Measurements from ENCODE around the gene TMEM218.

DNA sequence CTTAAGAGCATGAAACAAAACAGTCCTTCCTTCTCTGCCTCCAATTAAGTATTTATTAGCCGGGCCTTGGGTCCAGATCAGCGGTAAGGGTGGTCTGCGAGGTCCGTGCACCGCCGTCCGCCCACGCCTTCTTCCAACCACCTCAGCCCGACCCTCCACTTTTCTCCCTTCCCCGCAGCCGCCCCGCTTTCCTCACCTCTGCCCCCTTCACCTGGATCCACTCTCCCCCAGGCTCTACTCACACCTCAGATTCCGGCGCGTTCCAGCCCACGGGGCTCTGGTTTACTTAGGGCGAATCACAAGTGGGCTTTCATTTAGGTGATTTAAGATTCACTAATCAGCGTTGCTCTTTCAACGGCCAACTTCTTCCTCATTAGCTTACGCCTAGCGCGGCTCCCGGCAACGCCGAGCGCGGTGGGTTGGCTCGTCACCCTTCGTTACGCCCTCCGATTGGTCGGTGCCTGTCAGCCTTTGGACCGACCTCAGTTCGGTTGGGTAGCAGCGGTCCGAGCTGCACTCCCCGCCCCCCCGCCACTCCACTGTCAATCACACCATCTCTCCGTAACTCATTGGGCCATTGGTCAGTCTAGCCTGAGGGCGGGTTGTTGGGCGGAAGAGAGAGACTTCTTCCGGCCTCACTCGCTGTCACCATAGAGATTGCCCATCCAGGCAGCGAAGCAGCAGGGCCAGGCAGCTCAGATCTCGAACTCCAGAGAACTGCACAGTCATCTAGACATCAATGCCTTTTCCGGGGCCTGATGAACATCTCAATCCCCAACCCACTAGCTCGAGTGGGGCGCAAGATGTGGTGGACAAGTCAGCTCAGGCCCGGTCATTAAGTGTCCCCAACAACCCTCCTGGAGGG is at the start of gene TMEM218:
- TF ChIP-seq, protein P1, sequence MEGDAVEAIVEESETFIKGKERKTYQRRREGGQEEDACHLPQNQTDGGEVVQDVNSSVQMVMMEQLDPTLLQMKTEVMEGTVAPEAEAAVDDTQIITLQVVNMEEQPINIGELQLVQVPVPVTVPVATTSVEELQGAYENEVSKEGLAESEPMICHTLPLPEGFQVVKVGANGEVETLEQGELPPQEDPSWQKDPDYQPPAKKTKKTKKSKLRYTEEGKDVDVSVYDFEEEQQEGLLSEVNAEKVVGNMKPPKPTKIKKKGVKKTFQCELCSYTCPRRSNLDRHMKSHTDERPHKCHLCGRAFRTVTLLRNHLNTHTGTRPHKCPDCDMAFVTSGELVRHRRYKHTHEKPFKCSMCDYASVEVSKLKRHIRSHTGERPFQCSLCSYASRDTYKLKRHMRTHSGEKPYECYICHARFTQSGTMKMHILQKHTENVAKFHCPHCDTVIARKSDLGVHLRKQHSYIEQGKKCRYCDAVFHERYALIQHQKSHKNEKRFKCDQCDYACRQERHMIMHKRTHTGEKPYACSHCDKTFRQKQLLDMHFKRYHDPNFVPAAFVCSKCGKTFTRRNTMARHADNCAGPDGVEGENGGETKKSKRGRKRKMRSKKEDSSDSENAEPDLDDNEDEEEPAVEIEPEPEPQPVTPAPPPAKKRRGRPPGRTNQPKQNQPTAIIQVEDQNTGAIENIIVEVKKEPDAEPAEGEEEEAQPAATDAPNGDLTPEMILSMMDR (IDR thresholded peaks at IDR 0.05): no peak
- TF ChIP-seq POLR2AphosphoS5 (IDR thresholded peaks at IDR 0.05) (peak; percentile 17 to 62 (median 49)), POLR2A (IDR thresholded peaks at IDR 0.05) (no peak)
